HG03159 (cell line): ENCODE measurements around the gene RTKN2.

Source experiments
- ATAC-seq: cut with Tn5 transposase; IDR thresholded peaks from one replicate; pipeline ENCODE4 v1.9.1; 2021; ENCODE audit warnings: mild to moderate bottlenecking, moderate library complexity; ENCODE audit not compliant: unreplicated experiment

Gene RTKN2

GRCh38 chr10:62230344-62231121 lies 38.1 kb downstream of the RTKN2 start:
- no peak for ATAC-seq

GRCh38 chr10:62225362-62225761 lies 43.3 kb downstream of the RTKN2 start:
- no peak for ATAC-seq

GRCh38 chr10:62224606-62225005 lies 44.0 kb downstream of the RTKN2 start:
- ATAC-seq = no peak

- ATAC-seq = no peak
Observed at GRCh38 chr10:62217683-62218082, 51.0 kb downstream of the RTKN2 start.

- ATAC-seq = no peak
Observed at GRCh38 chr10:62214364-62214874, 54.2 kb downstream of the RTKN2 start.

GRCh38 chr10:62205750-62206399 lies 62.8 kb downstream of the RTKN2 start:
- ATAC-seq = no peak

- peak; percentile 81 for ATAC-seq
Observed at GRCh38 chr10:62199584-62199983, 69.1 kb downstream of the RTKN2 start.

- no peak for ATAC-seq
Observed at GRCh38 chr10:62196528-62196927, 72.1 kb downstream of the RTKN2 start.

- no peak for ATAC-seq
Observed at GRCh38 chr10:62195675-62195926, 73.0 kb downstream of the RTKN2 start.

GRCh38 chr10:62194924-62195674 lies 73.5 kb downstream of the RTKN2 start:
- ATAC-seq = no peak

- ATAC-seq = no peak
Observed at GRCh38 chr10:62193479-62193878, 75.2 kb downstream of the RTKN2 start.

- ATAC-seq = no peak
Observed at GRCh38 chr10:62189131-62189530, 79.5 kb downstream of the RTKN2 start.

- ATAC-seq = no peak
Observed at GRCh38 chr10:62188021-62188616, 80.5 kb downstream of the RTKN2 start.

- ATAC-seq = no peak
Observed at GRCh38 chr10:62186999-62187675, 81.5 kb downstream of the RTKN2 start.

- no peak for ATAC-seq
Observed at GRCh38 chr10:62185919-62186692, 82.5 kb downstream of the RTKN2 start.

- ATAC-seq = no peak
Observed at GRCh38 chr10:62183857-62184795, 84.5 kb downstream of the RTKN2 start.

GRCh38 chr10:62183442-62183841 lies 85.2 kb downstream of the RTKN2 start:
- peak; percentile 70 for ATAC-seq

- ATAC-seq = no peak
Observed at GRCh38 chr10:62182595-62182994, 86.0 kb downstream of the RTKN2 start.

GRCh38 chr10:62182171-62182570 lies 86.5 kb downstream of the RTKN2 start:
- ATAC-seq = no peak
